ENCODE measurements around the gene TTLL11.

TTLL11 gene

GRCh38 chr9:121937240-121937639 is 155.9 kb downstream of the TTLL11 start:
- no peak overlapping the region for H3K27ac ChIP-seq (ENCODE audit: low read length)

GRCh38 chr9:121935739-121936138 is 157.4 kb downstream of the TTLL11 start:
- H3K4me1 ChIP-seq (ENCODE audit: control insufficient read depth, insufficient read depth, low read length): no peaks in the 10 kb centered on the region
- no peaks in the 10 kb centered on the region for H3K36me3 ChIP-seq (ENCODE audit: control insufficient read depth in 2 of 2, insufficient read depth in 2 of 2, low read length in 2 of 2)
- H3K4me3 ChIP-seq (ENCODE audit: low read length in 2 of 2): no peak overlapping the region
- no peaks in the 10 kb centered on the region for H3K27me3 ChIP-seq (ENCODE audit: control insufficient read depth in 1 of 2, insufficient read depth in 2 of 2, low read length in 2 of 2)
- H3K27ac ChIP-seq (ENCODE audit: low read length): no peak overlapping the region
- H3K9me3 ChIP-seq (ENCODE audit: control insufficient read depth in 2 of 2, low read length in 2 of 2): no peaks in the 10 kb centered on the region
- no peak overlapping the region for H3K9ac ChIP-seq (ENCODE audit: low read length in 2 of 2)

More at GRCh38 chr9:121937240-121937639, 155.9 kb downstream of the TTLL11 start:
- Histone ChIP-seq H3K36me3 (ENCODE audit: control insufficient read depth in 2 of 2, insufficient read depth in 2 of 2, low read length in 2 of 2) (no peaks in the 10 kb centered on the region), H3K9ac (ENCODE audit: low read length in 2 of 2) (no peak overlapping the region), H3K4me3 (ENCODE audit: low read length in 2 of 2) (no peak overlapping the region), H3K9me3 (ENCODE audit: control insufficient read depth in 2 of 2, low read length in 2 of 2) (no peaks in the 10 kb centered on the region), H3K4me1 (ENCODE audit: control insufficient read depth, insufficient read depth, low read length) (no peaks in the 10 kb centered on the region), H3K27me3 (ENCODE audit: control insufficient read depth in 1 of 2, insufficient read depth in 2 of 2, low read length in 2 of 2) (no peaks in the 10 kb centered on the region)

GRCh38 chr9:121930956-121931355 is 162.2 kb downstream of the TTLL11 start:
- Histone ChIP-seq H3K9ac (ENCODE audit: low read length in 2 of 2) (no peak overlapping the region), H3K27ac (ENCODE audit: low read length) (no peak overlapping the region), H3K9me3 (ENCODE audit: control insufficient read depth in 2 of 2, low read length in 2 of 2) (no peaks in the 10 kb centered on the region), H3K36me3 (ENCODE audit: control insufficient read depth in 2 of 2, insufficient read depth in 2 of 2, low read length in 2 of 2) (peaks cover 4 to 6% of the 10 kb centered on the region in 2 donors), H3K4me3 (ENCODE audit: low read length in 2 of 2) (no peak overlapping the region), H3K4me1 (ENCODE audit: control insufficient read depth, insufficient read depth, low read length) (no peaks in the 10 kb centered on the region), H3K27me3 (ENCODE audit: control insufficient read depth in 1 of 2, insufficient read depth in 2 of 2, low read length in 2 of 2) (no peaks in the 10 kb centered on the region)

GRCh38 chr9:121929893-121930875 is 162.9 kb downstream of the TTLL11 start:
- no peak overlapping the region for H3K4me3 ChIP-seq (ENCODE audit: low read length in 2 of 2)
- no peaks in the 10 kb centered on the region for H3K4me1 ChIP-seq (ENCODE audit: control insufficient read depth, insufficient read depth, low read length)
- H3K27ac ChIP-seq (ENCODE audit: low read length): no peak overlapping the region
- peaks cover 4 to 7% of the 10 kb centered on the region in 2 donors for H3K36me3 ChIP-seq (ENCODE audit: control insufficient read depth in 2 of 2, insufficient read depth in 2 of 2, low read length in 2 of 2)
- H3K9ac ChIP-seq (ENCODE audit: low read length in 2 of 2): no peak overlapping the region
- H3K9me3 ChIP-seq (ENCODE audit: control insufficient read depth in 2 of 2, low read length in 2 of 2): no peaks in the 10 kb centered on the region
- no peaks in the 10 kb centered on the region for H3K27me3 ChIP-seq (ENCODE audit: control insufficient read depth in 1 of 2, insufficient read depth in 2 of 2, low read length in 2 of 2)

GRCh38 chr9:121927636-121928035 is 165.5 kb downstream of the TTLL11 start:
- no peaks in the 10 kb centered on the region for H3K4me1 ChIP-seq (ENCODE audit: control insufficient read depth, insufficient read depth, low read length)
- H3K9ac ChIP-seq (ENCODE audit: low read length in 2 of 2): no peak overlapping the region
- H3K9me3 ChIP-seq (ENCODE audit: control insufficient read depth in 2 of 2, low read length in 2 of 2): no peaks in the 10 kb centered on the region
- no peaks in the 10 kb centered on the region for H3K27me3 ChIP-seq (ENCODE audit: control insufficient read depth in 1 of 2, insufficient read depth in 2 of 2, low read length in 2 of 2)
- peaks cover 4 to 10% of the 10 kb centered on the region in 2 donors for H3K36me3 ChIP-seq (ENCODE audit: control insufficient read depth in 2 of 2, insufficient read depth in 2 of 2, low read length in 2 of 2)
- H3K27ac ChIP-seq (ENCODE audit: low read length): no peak overlapping the region
- no peak overlapping the region for H3K4me3 ChIP-seq (ENCODE audit: low read length in 2 of 2)

GRCh38 chr9:121927081-121927480 is 166.0 kb downstream of the TTLL11 start:
- no peaks in the 10 kb centered on the region for H3K27me3 ChIP-seq (ENCODE audit: control insufficient read depth in 1 of 2, insufficient read depth in 2 of 2, low read length in 2 of 2)
- no peak overlapping the region for H3K9ac ChIP-seq (ENCODE audit: low read length in 2 of 2)
- H3K4me3 ChIP-seq (ENCODE audit: low read length in 2 of 2): no peak overlapping the region
- H3K27ac ChIP-seq (ENCODE audit: low read length): no peak overlapping the region
- peaks cover 4 to 10% of the 10 kb centered on the region in 2 donors for H3K36me3 ChIP-seq (ENCODE audit: control insufficient read depth in 2 of 2, insufficient read depth in 2 of 2, low read length in 2 of 2)
- no peaks in the 10 kb centered on the region for H3K4me1 ChIP-seq (ENCODE audit: control insufficient read depth, insufficient read depth, low read length)
- no peaks in the 10 kb centered on the region for H3K9me3 ChIP-seq (ENCODE audit: control insufficient read depth in 2 of 2, low read length in 2 of 2)

GRCh38 chr9:121926351-121926801 is 166.7 kb downstream of the TTLL11 start:
- H3K9ac ChIP-seq (ENCODE audit: low read length in 2 of 2): no peak overlapping the region

GRCh38 chr9:121925935-121926334 is 167.2 kb downstream of the TTLL11 start:
- no peak overlapping the region for H3K4me3 ChIP-seq (ENCODE audit: low read length in 2 of 2)
- peaks cover 4 to 10% of the 10 kb centered on the region in 2 donors for H3K36me3 ChIP-seq (ENCODE audit: control insufficient read depth in 2 of 2, insufficient read depth in 2 of 2, low read length in 2 of 2)
- H3K4me1 ChIP-seq (ENCODE audit: control insufficient read depth, insufficient read depth, low read length): no peaks in the 10 kb centered on the region
- no peaks in the 10 kb centered on the region for H3K27me3 ChIP-seq (ENCODE audit: control insufficient read depth in 1 of 2, insufficient read depth in 2 of 2, low read length in 2 of 2)
- no peak overlapping the region for H3K9ac ChIP-seq (ENCODE audit: low read length in 2 of 2)
- H3K9me3 ChIP-seq (ENCODE audit: control insufficient read depth in 2 of 2, low read length in 2 of 2): no peaks in the 10 kb centered on the region
- H3K27ac ChIP-seq (ENCODE audit: low read length): no peak overlapping the region

More at GRCh38 chr9:121926351-121926801, 166.7 kb downstream of the TTLL11 start:
- no peaks in the 10 kb centered on the region for H3K9me3 ChIP-seq (ENCODE audit: control insufficient read depth in 2 of 2, low read length in 2 of 2)
- no peak overlapping the region for H3K4me3 ChIP-seq (ENCODE audit: low read length in 2 of 2)
- peaks cover 4 to 10% of the 10 kb centered on the region in 2 donors for H3K36me3 ChIP-seq (ENCODE audit: control insufficient read depth in 2 of 2, insufficient read depth in 2 of 2, low read length in 2 of 2)
- H3K4me1 ChIP-seq (ENCODE audit: control insufficient read depth, insufficient read depth, low read length): no peaks in the 10 kb centered on the region
- no peaks in the 10 kb centered on the region for H3K27me3 ChIP-seq (ENCODE audit: control insufficient read depth in 1 of 2, insufficient read depth in 2 of 2, low read length in 2 of 2)
- no peak overlapping the region for H3K27ac ChIP-seq (ENCODE audit: low read length)

GRCh38 chr9:121924700-121925099 is 168.4 kb downstream of the TTLL11 start:
- Histone ChIP-seq H3K36me3 (ENCODE audit: control insufficient read depth in 2 of 2, insufficient read depth in 2 of 2, low read length in 2 of 2) (peaks cover 4 to 10% of the 10 kb centered on the region in 2 donors), H3K27ac (ENCODE audit: low read length) (no peak overlapping the region), H3K4me1 (ENCODE audit: control insufficient read depth, insufficient read depth, low read length) (no peaks in the 10 kb centered on the region), H3K9ac (ENCODE audit: low read length in 2 of 2) (no peak overlapping the region), H3K9me3 (ENCODE audit: control insufficient read depth in 2 of 2, low read length in 2 of 2) (no peaks in the 10 kb centered on the region), H3K27me3 (ENCODE audit: control insufficient read depth in 1 of 2, insufficient read depth in 2 of 2, low read length in 2 of 2) (no peaks in the 10 kb centered on the region), H3K4me3 (ENCODE audit: low read length in 2 of 2) (no peak overlapping the region)

- no peaks in the 10 kb centered on the region for H3K4me1 ChIP-seq (ENCODE audit: control insufficient read depth, insufficient read depth, low read length)
- no peaks in the 10 kb centered on the region for H3K9me3 ChIP-seq (ENCODE audit: control insufficient read depth in 2 of 2, low read length in 2 of 2)
- H3K27ac ChIP-seq (ENCODE audit: low read length): no peak overlapping the region
- H3K36me3 ChIP-seq (ENCODE audit: control insufficient read depth in 2 of 2, insufficient read depth in 2 of 2, low read length in 2 of 2): peaks cover 0 to 13% of the 10 kb centered on the region in 2 donors
- H3K9ac ChIP-seq (ENCODE audit: low read length in 2 of 2): no peak overlapping the region
- H3K27me3 ChIP-seq (ENCODE audit: control insufficient read depth in 1 of 2, insufficient read depth in 2 of 2, low read length in 2 of 2): no peaks in the 10 kb centered on the region
- H3K4me3 ChIP-seq (ENCODE audit: low read length in 2 of 2): no peak overlapping the region
These were observed 171.7 kb downstream of the TTLL11 start for GRCh38 chr9:121921444-121921843.
